AG10803 (cell line): Measurements from ENCODE around the gene PSD2.
A peak's percentile ranks its signal among the peaks of the same experiment; 100 is the strongest.

Experiments used
- DNase-seq: peaks from one replicate; pipeline ENCODE4 v3.0.0; 2010; ENCODE audit warnings: low read depth
- H3K4me3 ChIP-seq: 2 replicates; pipeline ENCODE4 v1.5.1; 2011; ENCODE audit warnings: mild to moderate bottlenecking, low read length, control low read depth
- CTCF ChIP-seq: conservative IDR thresholded peaks from 2 replicates; pipeline ENCODE4 v1.5.1; 2011; ENCODE audit warnings: mild to moderate bottlenecking, low read length, control low read depth, inconsistent platforms

The PSD2 gene

GRCh38 chr5:139752506-139753473 lies 42.8 kb upstream of the PSD2 start:
- H3K4me3 ChIP-seq, result no peak overlapping the region
- DNase-seq, result peak; percentile 29
- no peak for TF ChIP-seq CTCF

GRCh38 chr5:139755892-139756671 lies 39.5 kb upstream of the PSD2 start:
- DNase-seq, result no peak
- TF ChIP-seq CTCF, result no peak
- H3K4me3 ChIP-seq, result no peak overlapping the region; the same call in 1 of the 2 replicates

GRCh38 chr5:139756971-139757370 lies 38.6 kb upstream of the PSD2 start:
- no peak for TF ChIP-seq CTCF
- DNase-seq, result no peak

GRCh38 chr5:139757727-139758509 lies 37.7 kb upstream of the PSD2 start:
- no peak for TF ChIP-seq CTCF
- no peak for DNase-seq
- H3K4me3 ChIP-seq, result no peak overlapping the region

More at GRCh38 chr5:139756971-139757370, 38.6 kb upstream of the PSD2 start:
- H3K4me3 ChIP-seq, result no peak overlapping the region

GRCh38 chr5:139758510-139759075 lies 37.0 kb upstream of the PSD2 start:
- DNase-seq, result no peak
- TF ChIP-seq CTCF, result no peak
- H3K4me3 ChIP-seq, result no peak overlapping the region

- no peak for DNase-seq
- TF ChIP-seq CTCF, result no peak
- H3K4me3 ChIP-seq, result no peak overlapping the region
Observed at GRCh38 chr5:139759219-139759721, 36.3 kb upstream of the PSD2 start.
